GM21515 (cell line): ENCODE measurements around the gene OPCML.

Source experiments
- ATAC-seq: cut with Tn5 transposase; IDR thresholded peaks from one replicate; pipeline ENCODE4 v1.9.1; 2021; ENCODE audit not compliant: unreplicated experiment

Gene OPCML

GRCh38 chr11:133081730-133082452 is 450.4 kb downstream of the OPCML start:
- no peak for ATAC-seq

- no peak for ATAC-seq
These were observed 451.3 kb downstream of the OPCML start for GRCh38 chr11:133081020-133081419.

- ATAC-seq = no peak
These were observed 453.5 kb downstream of the OPCML start for GRCh38 chr11:133078591-133079404.

- ATAC-seq = no peak
These were observed 454.3 kb downstream of the OPCML start for GRCh38 chr11:133078012-133078411.

DNA sequence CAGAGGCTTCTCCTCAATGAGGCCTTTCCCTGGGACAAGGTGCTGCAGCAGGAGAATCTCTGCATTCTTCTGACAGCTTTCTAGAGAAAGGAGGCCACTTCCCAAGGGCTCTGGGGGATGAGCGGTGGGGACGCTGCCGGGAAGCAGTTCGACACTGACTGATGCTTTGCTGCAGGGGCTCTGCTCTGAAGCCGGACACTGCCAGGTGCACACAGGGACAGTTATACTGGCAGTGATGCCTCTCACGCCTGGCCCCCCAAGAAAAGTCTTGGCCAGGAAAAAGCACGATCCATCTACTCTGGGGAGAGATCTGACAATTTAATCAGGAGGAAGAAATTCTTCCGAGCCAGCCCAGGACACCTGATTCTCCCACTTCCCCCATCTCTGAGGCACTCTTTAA is 456.9 kb downstream of the OPCML start:
- ATAC-seq = no peak

- no peak for ATAC-seq
These were observed 459.3 kb downstream of the OPCML start for GRCh38 chr11:133072858-133073582.

GRCh38 chr11:133072378-133072777 is 459.9 kb downstream of the OPCML start:
- ATAC-seq = no peak

- ATAC-seq = no peak
These were observed 461.5 kb downstream of the OPCML start for GRCh38 chr11:133070791-133071190.

DNA sequence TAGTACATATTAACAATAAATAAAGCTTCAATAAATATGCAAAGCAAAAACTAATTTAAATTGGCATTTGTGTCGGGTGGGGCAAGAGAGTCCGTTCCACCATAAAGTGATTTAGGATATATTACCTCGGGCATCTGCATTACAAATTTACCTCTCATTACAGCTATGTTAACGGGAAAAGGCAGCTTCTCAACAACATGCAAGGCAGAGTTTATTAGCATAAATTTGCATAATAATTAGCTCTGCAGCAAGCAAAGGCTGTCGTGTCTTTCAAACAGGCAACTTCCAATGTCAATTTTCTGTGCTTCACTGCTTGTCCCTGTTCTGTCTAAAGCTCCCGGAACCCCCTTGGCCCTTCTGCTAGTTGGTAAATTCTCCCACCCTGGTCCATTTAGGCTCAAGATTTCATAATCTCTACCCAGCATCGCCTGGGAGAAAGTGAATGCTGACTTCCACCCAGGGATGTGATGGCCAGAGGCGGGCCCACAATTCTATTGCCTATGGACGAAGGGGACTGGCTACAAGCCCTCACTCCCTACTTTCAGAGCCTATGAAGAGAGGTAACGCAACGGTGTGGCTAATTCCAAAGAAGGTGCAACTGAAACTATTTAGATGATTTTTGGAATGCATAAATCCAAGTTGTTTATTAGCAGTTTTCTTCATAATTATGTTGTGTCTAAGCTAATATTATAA is 462.1 kb downstream of the OPCML start:
- ATAC-seq = no peak

- no peak for ATAC-seq
These were observed 466.3 kb downstream of the OPCML start for GRCh38 chr11:133065847-133066485.

DNA sequence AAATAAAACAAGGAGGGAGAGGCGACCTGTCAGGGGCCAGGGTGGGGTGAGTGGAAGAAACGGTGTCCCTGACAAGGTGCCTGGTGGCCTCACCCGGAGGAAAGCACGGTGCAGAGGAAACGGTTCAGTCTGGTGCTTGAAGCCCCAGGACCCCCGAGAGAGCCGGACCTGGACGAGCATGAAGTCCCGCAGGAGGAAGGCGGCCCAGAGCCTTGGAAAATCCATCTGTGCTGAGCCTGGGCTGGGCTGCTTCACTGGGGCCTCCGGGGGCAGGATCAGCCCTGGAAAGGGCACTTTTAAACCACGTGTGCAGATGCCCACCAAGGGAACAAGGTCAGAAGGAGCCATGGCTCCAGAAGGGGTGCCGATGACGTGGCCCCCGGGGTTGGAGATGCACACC is 467.3 kb downstream of the OPCML start:
- ATAC-seq = no peak

- no peak for ATAC-seq
These were observed 468.0 kb downstream of the OPCML start for GRCh38 chr11:133064152-133064877.

DNA sequence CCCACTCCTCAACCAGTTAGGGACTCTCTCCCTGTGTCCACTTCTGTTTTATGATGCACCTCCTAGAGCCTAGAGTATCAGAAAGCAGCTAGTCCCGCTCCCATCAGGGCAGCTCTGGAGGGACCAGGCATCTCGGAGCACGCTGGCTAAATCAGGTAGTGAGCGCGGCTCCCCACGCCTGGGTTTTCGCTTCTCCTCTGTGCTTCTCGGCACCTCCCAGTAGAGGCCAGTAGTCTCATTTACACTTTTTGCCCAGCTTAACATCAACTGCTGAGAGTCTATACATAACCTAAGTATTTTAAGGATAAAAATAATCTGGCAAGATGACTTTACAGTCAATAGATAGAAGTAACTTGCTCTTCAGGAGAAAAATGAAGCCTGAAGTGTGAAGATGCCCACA is 473.8 kb downstream of the OPCML start:
- no peak for ATAC-seq

DNA sequence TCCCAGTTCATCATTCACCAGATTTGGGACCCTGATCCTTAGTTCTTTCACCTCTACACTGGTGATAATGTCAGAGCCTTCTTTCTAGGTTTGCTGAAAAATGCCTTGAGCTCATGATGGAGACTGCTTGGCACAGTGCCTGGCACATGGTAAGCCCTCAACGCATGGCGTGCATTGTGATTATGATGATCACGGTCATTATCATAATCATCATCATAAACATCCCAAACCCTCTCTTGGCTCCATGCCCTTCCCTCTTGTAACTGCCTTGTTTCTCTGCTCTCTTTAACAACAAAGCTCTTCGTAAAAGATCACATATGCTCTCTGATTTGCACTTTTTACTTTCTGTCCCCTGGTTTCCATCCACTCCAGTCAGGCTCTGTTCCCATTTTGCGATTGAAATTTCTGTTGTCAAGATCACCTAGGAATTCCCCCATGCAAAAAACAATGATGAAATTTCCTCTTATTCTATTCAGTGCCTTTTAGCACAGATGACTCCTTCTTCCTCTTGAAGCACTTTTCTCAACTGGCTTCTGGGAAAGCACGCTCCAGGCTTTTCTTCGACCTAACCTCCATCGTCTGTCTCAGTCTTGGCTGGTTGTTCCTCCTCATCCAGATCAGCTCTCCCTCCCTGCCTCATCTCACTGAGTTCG is 479.1 kb downstream of the OPCML start:
- no peak for ATAC-seq

DNA sequence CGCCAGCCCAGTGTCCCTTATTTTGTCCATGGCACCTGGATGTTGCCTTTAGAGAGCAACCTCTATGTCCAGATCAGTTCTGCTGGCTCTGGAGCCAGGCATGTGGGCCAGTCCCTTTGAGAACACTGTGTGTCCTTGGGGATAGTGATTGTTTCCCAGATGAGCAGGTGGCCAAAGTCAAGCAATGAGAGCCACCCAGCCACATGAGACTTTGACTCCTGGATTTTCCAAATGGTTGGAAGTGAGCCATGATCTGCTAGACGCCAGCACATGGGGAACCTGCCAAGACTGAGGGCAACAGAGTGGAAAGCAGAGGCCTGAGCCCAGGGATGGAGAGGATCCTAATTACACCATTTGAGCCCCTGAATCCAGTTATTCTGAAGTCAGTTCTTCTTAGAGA is 479.8 kb downstream of the OPCML start:
- ATAC-seq = no peak

DNA sequence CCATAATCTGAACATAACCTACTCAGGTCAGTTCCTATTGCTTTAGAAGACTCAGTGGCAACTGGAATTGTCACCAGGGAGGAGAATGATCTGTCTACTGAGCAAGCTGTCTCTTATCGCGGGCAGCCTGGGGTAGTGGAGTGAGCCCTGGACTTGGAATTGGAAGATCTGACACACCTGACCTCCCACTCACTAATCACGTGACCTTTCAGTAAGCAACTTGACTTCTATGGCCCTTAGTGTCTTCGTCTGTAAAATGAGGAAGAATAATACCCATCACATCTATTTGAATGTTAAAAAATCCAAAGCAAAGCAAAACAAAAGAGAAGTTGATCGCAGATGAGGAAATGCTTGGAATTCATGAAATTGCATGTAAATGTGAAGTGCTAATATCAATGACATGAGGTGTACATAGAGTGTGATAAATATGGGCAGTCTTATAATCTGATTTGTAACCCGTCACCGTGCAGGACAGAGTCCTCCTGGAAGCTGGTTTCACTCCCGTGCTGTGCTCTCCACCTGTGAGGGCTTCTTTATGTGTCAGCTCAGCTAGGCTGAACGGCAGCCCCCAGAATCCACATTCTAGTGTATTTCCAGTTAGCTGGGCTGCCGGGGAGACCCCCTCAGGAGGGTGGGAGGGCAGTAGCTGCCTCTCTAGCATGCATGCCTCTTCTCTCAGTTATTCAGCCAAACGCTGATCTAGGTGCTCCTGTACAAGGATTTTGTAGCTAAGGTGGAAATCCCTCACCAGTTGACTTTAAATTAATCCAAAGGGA is 482.9 kb downstream of the OPCML start:
- no peak for ATAC-seq

DNA sequence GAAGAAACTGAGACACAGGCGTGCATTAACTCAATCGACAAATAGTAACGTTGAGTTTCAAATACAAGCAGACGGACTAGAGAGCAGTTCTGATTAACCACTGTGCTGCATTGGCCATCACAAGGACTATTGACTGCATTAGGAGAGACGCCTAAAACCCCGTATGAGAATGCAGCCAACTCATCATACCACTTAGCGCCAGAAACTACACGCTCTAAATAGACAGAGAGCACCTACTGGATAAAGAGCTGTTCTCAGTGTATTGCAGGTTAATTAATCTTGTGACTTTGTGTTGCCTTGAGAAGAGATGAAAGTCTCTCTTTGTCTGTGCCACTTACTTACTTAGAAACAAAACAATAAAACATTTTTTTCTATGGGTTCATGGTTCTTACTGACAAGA is 484.0 kb downstream of the OPCML start:
- no peak for ATAC-seq

DNA sequence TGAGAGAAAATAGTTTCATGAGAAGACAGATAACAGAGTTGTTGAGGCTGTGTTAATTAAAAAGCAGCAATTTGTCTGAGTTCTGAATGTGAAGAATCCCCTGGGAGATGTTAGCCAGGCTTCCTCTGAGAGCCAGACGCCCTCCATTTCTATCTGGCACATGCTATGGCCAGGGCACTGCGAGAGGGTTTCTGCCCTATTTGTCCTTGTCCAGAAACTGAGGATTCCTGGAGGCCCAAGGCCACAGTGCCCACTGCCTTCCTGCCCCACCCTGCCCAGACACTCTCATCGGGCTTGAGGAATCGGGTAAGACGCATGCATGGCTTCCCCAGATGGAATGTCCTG is 484.6 kb downstream of the OPCML start:
- no peak for ATAC-seq
